Measurements from ENCODE around the gene KIAA0930. TPM values are rescaled to one million over a fixed set of nuclear protein-coding genes. Genes with fewer than 3 reads are reported as not detected.
"Not testable (repeated sequence)": the region's sequence is repeated elsewhere in the genome, so short reads cannot be mapped to it uniquely, and the experiment has no call there.

The KIAA0930 gene
- total RNA-seq, 1 experiment from 2014 or later, result 27.5 TPM

DNA sequence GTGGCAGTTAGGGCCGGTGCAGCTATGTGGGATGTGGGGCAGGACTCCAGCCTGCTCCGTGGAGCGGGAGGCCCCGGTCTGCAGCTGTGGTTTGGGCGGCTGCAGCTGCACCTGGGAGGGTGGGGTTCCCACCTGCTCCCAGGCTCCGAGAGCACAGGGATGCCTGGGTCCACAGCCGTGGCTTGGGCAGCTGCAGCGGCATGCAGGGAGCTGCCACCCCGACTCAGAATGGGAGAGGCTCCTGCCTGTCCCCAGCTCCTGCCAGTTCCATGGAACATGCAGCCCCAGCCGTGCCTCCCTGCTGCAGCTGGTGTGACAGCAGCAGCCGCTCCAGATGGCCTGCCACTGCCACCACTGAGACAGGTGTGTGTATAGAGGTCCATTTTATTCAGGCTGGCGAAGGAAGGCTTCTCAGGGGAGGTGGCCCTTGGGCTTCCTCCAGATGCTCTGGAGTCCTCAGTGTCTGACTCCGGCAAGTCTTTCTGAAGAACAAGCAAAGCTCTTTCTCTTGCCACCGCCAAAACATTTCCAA is 22.3 kb upstream of the KIAA0930 start:
- DNase-seq (ENCODE audit: low read depth), result no peak

DNA sequence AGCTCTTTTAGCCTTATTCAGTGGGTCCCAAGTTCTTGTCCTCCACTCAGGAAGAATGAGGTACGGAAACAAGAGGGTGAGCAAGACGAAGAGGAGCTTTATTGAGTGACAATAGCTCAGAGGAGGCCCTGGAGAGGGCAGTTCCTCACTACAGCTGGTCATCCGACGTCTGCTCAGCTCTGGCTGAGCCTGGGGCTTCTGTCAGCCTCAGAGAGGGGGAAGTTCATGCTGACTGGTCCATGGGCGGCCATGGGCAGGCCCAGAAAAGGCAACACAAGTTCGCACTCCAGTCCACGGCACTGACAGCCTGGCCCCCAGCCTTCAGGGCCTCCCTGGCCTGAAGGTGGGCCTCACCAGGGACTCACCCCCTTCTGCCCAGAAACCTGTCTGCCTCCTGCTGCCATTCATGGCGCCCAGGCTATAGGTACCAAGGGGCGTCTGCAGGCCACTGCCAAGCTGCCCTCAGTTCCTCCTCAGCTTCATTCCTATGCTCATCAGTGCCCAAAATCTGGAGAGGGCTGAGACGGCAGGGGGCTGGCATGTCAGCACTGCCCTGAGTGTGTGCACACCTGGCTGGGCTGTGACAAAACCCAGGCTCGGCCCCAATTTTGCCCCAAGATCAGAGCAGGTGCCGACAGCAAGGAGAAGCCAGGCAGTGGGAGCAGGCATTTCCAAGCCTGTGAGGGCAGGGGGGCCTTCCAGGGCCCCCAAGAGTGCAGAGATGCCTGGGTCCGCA is 21.7 kb upstream of the KIAA0930 start:
- no peak for DNase-seq (ENCODE audit: low read depth)

DNA sequence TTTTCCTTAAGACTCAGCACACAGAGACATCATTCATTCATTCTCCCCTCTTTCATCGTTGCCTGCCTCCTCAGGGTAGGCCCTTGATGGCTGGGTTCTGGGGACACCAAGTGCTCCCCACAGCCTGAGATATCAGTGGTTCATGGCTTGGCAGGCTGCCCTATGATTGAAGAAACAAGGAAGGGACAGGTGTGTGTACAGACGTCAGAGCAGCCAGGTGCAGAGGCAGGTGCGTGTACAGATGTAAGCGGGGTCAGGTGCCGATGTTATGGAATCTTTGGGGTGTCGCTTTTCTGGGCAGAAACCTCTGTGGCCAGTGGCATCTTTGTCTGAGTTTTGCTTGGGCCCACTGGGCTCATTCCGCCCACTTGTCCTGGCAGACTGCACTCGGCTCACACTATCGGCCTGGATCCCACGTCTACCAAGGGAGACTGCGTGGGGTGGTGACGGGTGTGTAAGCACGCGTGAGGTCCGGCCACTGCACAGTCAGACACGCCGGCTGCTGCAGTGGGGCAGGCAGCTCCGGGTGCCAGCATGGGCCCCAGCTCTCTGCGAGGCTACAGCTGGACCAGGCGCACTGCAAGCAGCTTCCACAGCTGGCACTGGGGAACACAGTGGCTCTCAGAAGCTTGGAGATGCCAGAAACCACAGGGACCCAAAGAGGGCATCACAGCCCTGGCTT is 20.9 kb upstream of the KIAA0930 start:
- DNase-seq (ENCODE audit: low read depth), result no peak

DNA sequence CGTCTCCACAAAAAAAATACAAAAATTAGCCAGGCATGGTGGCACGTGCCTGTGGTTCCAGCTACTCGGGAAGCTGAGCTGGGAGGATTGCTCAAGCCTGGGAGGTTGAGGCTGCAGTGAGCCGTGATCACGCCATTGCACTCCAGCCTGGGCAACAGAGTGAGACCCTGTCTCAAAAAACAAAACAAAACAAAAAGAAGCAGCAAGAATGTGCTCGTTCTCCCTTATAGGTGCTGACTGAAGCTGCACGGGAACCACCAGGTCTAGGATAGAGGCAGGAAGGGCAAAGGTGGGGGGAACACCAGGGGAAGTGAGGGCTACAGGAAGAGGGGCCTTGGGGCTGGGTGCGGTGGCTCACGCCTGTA is 19.7 kb upstream of the KIAA0930 start:
- not testable (repeated sequence) for DNase-seq (ENCODE audit: low read depth)

DNA sequence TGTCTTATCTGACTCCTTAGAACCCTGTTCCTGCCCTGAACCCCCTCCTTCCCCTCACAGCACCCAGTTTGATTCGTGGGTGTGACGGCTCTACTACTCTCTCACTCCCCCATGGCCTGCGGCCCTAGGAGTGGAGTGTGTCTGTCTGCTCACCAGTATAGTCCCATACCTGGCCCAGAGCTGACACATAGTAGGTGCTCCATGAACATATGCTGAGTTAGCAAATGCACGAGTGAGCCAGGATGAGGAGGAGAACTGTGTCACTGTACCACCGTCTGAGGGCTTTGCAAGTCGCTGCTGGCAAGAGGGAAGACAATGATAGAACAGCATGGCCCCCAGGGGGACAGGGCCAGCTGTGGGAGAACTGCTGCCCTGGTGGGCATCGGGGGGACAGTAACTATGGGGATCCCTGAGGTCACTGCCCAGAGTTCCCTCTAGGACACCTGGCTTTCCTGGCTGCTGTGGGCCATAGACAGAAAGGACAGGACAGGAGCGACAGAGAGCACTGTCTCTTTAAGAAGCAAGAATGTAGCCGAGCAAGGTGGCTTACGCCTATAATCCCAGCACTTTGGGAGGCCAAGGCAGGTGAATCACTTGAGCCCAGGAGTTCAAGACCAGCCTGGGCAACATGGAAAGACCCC is 19.2 kb upstream of the KIAA0930 start:
- no peak for DNase-seq (ENCODE audit: low read depth)

DNA sequence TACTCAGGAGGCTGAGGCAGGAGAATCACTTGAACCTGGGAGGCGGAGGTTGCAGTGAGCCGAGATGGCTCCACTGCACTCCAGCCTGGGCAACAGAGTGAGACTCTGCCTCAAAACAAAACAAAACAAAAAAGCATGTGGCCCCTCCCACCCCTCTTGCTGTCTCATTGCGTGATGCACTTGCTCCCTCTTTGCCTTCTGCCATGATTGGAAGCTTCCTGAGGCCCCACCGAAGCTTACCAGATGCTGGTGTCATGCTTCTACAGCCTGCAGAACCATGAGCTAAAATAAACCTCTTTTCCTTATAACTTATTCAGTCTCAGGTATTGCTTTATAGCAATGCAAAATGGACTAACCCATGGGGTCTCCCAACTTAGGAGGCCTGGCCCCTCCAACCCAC is 17.2 kb upstream of the KIAA0930 start:
- DNase-seq (ENCODE audit: low read depth), result not testable (repeated sequence)

DNA sequence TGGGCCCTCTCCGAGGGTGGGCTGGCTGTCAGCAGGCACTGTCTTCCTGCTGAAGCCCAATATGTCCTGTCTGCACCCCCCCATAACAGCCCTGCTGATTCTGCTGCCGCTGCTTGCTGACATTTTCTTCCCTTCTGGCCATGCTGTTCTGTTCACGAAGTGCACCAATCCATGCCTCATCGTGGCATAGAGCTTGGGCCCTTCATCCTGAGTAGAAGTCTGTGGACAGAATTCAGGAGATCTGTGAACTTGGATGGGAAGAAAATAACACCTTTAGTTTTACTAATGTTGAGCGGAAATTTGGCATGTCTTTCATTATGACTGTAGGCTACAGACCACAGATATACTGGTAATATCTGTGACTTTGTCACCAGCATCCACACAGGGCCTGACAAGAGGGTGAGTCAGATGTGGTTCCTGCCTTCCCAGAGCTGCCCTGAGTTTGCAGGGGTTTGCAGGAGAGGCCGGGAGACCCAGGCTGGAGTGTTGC is 14.1 kb upstream of the KIAA0930 start:
- peak; percentile 52 for DNase-seq (ENCODE audit: low read depth)

DNA sequence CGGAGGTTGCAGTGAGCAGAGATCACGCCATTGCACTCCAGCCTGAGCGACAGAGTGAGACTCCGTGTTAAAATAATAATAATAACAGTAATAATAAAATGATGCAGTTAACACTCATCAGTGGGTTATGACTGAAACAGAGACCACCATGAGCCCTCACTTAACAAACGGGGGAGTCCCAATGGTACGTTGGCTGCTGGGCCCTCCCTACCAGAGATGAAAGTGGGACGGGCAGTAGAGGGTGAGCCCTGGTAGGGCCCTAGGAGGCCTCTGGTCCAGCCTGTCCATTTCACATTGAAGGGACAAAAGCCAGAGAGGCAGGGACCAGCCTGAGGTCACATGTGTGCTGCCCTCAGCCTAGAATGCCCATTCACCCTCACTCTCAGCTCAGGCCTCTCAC is 13.7 kb upstream of the KIAA0930 start:
- no peak for DNase-seq (ENCODE audit: low read depth)

DNA sequence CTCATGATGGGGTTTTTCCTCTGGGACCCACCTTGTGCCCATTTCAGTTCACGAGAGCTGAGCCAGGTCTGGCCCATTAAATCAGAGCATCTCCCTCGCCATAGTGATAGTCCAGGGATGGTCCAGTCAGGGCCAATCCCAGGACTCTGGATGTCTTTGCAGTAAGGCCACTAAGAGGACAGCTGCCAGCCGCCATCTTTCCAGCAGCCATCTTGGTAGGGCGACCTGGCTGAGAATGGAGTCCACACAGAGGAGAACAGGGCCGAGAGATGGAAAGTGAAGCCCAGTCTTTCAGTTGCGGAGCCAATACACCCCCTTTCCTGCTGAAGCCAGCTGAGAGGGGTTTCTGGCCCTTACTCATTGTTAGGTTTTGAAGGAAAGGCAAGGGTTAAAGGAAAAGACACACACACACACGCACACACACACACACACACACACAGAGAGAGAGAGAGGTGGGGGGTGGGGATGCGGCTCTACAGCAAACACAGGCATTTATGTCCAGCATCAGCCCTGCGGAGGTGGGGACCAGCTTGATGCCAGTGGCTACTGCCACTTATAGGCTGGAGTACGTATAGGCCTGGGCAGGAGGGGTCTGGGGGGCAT is 12.4 kb upstream of the KIAA0930 start:
- DNase-seq (ENCODE audit: low read depth), result no peak

DNA sequence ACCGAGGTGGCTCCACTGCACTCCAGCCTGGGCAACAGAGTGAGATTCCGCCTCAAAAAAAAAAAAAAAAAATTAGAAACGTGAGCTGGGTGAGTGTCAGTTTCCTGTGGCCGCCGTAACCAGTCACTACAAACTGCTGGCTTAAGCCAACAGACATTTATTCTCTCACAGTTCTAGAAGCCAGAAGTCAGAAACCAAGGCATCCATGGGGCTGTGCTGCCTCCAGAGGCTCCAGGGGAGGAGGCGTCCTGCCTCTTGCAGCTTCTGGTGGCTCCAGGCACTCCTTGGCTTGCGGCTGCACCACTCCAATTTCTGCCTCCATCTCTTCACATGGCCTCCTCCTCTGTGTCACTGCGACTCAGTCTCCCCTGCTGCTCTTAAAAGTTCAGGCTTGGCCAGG is 11.1 kb upstream of the KIAA0930 start:
- no peak for DNase-seq (ENCODE audit: low read depth)

DNA sequence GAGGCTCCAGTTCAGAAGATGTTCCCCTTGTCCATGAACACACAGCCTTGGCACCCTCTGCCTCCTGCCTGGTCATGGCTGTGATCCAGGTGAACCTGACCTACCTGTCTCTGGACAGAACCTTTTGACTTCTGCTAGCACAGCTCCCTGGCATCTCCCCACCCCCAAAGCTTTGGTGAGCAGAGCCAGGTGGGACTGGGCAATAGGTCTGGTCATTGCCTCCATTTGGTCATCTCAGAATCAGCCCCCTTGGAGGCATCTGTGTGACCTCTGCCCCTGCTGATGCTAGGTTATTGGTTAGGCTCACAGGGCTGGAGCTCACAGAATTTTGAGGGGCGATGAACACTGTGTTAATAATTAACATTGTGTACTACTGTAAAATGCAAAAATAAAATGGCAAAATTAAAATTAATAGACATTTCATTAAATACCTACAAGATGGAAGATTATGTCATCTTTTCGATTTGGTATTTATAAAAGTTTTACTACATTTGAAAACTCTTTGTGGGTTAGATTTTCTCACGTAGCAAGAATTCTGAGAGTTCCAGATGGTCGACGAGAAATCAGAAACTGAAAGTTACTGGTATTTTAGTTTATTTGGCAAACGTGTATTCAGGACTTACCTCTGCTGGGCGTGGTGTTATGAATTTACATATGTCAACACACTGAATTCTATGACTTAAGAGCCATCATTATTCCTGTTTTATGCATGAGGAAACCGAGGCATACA is 8.3 kb upstream of the KIAA0930 start:
- no peak for DNase-seq (ENCODE audit: low read depth)

DNA sequence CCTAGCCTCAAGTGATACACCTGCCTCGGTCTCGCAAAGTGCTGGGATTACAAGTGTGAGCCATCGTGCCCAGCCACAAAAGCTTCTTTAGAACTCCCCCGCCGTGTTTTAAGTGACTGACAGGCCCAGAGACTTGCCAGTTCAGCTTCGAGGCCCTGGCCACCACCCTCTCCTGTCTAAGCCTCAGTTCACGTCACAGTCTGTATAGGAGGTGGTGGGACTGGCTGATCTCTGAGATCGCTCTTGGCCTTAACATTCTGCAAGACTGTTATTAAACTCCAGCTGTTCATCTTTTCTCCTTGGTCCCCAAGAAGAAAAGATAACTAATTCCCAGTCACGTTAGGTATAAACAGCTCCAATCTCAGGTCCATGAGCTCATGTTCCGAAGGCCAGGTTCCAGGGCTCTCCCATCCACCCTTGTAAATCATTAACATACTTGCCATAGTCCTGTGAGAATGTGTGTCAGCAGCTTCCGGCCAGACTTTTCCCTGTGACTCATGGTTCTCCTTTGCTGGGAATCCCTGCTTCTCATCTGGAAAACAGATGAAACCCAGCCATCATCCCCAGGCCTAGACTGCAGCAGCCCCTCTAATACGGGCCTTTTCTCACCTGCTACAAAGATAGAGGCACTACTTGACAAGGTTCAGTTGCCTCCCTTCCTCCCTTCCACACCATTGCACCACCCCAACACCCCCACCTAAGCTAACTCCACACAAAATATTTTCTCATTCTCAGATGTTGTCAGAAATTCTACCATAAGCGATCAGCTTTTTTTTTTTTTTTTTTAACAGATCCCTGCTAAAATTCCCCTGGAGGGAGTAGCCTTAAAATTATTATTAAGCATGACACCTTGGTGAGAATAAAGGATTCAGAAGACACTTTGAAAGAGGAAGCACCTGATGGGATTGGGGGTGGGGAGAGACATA is 5.6 kb upstream of the KIAA0930 start:
- peak; percentile 89 for DNase-seq (ENCODE audit: low read depth)

DNA sequence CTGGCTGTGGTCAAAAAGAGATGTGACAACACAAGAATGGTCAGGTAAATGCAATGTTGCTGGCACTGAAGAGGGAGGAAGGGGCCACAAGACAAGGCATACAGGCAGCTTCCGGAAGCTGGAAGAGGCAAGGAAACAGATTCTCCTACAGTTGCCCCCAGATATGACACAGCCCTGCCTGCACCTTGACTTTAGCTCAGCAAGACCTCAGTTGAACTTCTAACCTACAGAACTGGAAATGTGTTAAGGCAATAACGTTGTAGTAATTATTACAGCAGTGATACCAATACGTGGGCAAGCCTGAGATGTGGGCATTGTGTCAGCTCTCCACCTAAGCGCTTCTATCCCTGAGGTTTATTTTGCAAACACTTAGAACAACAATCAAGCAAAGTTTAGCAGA is 4.2 kb upstream of the KIAA0930 start:
- DNase-seq (ENCODE audit: low read depth), result no peak

DNA sequence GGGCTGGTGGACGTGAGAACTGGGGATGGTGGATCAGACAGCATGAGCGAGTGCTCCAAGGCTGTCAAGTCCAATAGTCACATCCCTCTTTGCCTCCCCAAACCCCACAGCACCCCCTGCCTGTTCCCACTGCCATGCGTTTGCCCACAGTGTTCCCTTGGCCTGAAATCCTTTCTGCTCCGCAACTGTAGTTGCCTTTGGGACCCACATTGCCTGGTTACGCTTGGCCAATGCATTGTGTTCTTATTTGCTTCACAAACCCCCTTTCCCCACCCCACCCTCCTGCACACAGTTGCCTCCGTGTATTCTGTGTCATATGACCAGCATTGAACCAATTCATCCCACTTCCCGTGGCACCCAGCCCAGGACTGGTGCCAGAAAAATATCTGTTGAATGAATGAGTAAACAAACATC is 2.1 kb upstream of the KIAA0930 start:
- DNase-seq (ENCODE audit: low read depth), result peak; percentile 19

DNA sequence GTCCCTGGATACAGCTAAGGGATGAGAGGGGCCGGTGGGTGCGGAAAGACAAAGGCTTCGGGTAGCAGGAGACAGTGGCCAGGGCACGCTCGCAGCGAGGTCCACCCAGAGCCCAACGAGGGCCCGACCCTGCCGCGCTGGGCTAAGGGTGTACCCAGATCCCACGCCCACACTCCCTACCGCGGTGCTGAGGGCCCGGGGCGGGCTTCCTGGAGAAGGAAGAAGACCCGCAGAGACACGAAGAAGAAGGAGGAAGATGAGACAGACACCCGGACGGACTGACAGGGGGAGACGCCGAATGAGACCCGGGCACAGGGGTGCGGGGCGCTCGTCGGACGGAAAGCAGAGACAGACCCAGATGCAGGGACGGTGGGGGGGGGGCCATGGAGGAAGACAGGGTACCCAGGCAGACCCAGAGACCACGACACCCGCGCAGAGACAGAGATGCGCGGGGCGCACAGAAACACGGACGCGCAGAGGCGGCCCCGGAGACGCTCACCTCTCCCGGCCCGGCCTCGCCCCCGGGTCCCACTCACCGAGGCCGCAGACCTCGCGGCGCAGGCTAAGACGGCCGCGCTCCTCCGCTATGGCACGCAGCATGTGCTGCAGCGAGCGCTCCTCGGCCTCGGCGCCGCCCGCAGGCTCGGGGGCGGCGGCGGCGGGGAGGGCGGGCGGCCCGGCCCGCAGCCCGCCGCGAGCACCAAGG is 437 bp downstream of the KIAA0930 start:
- peak; percentile 28 for DNase-seq (ENCODE audit: low read depth)

DNA sequence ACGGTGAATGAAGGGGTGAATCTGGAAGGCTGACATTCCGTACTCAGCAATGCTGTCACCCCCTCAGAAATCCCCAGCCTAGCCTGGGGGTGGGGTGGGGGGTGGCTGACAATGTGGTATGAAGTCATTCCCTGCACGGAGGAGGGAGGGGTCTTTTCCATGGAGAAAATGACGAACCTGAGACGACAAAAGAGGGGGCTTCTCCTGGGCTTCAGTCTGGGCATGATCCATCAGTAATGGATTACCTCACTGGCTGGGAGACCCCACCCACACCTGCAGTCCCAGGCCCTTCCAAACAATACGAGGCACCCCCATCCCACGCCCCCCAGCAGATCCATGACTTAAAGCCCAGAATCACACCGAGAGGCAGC is 1.0 kb downstream of the KIAA0930 start:
- no peak for DNase-seq (ENCODE audit: low read depth)

DNA sequence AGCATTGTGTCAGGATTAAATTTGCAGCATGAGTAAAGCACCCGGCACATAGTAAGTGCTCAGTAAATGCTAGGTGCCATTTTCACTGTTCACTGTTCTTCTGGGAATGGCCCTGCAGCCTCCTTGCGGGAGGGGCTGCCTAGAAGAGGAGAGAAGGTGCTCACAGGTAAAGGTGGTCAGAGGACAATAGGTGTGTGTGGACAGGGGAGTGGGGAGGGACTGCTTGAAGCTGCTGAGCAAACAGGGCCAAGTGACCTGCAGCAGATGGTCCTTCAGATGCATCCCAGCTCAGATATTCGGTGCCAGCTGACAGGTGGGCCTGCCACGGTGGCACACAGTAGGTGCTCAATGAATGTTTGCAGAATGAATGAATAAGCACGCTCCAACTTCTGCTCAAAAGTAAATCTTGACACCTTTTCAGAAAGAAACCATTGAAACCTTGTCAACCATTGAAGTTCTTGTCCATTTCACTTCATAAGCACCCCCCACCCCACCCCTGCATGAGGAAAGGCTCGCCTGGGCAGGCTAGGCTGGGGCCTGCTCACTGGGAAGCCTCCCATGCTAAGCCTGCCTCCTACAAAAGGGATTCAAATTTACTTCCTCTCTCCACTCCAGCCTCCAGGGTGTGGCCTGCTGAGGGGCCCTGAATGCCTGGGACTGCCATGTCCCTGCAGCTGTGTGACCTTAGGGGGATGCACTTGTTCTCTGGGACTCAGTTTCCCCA is 1.6 kb downstream of the KIAA0930 start:
- DNase-seq (ENCODE audit: low read depth), result no peak

DNA sequence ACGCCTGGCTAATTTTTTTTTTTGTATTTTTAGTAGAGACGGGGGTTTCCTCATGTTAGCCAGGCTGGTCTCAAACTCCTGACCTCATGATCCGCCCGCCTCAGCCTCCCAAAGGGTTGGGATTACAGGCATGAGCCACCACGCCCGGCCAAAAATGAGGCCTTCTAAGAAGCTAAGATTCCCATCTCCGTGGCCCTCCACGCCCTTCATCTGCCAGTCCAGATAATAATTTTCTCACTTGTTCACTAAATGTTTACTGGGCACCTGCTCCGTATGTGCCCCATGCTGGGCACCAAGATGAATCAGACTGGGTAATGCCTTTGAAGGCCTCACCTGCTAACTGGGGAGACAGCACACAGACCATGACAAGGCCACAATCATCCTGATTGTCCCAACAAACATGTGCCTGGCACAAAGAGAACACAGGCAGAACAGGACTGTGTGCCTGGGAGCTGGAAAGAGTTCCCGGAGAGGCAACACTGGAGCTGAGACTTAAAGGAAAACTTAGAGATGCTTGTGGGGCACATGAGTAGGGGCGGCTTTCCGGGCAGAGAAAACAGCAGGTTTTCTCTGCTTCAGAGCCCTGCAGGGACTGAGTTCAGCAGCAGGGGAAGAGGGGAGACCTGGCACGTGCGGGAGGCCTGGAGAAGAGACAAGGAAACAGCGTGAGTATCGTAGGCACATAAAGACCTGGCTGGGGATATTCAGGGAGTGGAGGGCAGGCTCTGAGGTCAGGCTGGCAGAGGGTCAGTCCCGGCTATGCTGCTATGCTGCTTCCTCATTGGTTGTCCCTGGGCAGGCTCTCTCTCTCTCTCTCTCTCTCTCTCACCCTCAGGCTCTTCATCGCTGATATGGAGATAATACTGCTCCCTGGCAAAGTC is 2.4 kb downstream of the KIAA0930 start:
- no peak for DNase-seq (ENCODE audit: low read depth)
